Measurements from ENCODE around the gene SMARCAL1. TPM values are rescaled to one million over a fixed set of nuclear protein-coding genes. Genes with fewer than 3 reads are reported as not detected.

Gene SMARCAL1
- total and polyA plus RNA-seq, 9 of the 15 experiments (the other 6 are each of a cell fraction or from before 2014, with no cell fraction given), result 8.2 to 27.9 (median 12.4) TPM

- TF ChIP-seq SMARCE1 (IDR thresholded peaks at IDR 0.05) (no peak), BCLAF1 (IDR thresholded peaks at IDR 0.05; ENCODE audit: borderline replicate concordance in 1 of 2, control insufficient read depth in 1 of 2, low read depth in 2 of 2, low read length in 1 of 2) (no peak), TCFL5 (CRISPR knock-in tag; conservative IDR thresholded peaks at IDR 0.05) (no peak)
Observed at GRCh38 chr2:216406826-216407225, 5.5 kb upstream of the SMARCAL1 start (continued).

- DNase-seq (ENCODE audit: extremely low read depth in 1 of 4, low spot score in 3 of 4) (peak in 1 of 4 experiments; percentile 34), FAIRE-seq (no peak), ATAC-seq (peak; percentile 29)
- no peak overlapping the region for H3K4me2 ChIP-seq (ENCODE audit: insufficient read depth, low read length)
- BruUV-seq (replicated peaks), result no TSS peak
- H3K79me2 ChIP-seq (ENCODE audit: control insufficient read depth, insufficient read depth, low read length), result peaks cover 13% of the 10 kb centered on the region
- intact Hi-C loops (cut with micrococcal nuclease) (loop anchor here (2.0 kb wide), 1 partner anchor 256 kb away; no protein-coding TSS in a partner anchor), in situ Hi-C loops (cut with MboI) (no loop called here)
- no peak overlapping the region for H2AFZ ChIP-seq (ENCODE audit: low read depth, low read length)
- no peaks in the 10 kb centered on the region for H4K20me1 ChIP-seq (replicated peaks; ENCODE audit: control insufficient read depth, insufficient read depth, low read length)
- CTCF ChIA-PET (ENCODE audit: low intra/inter-chr PET ratio), result no interaction called here
- no peak overlapping the region for H3K9ac ChIP-seq (ENCODE audit: insufficient read depth in 1 of 2, low read depth in 2 of 2, low read length in 2 of 2)
- no peaks in the 10 kb centered on the region for H3K36me3 ChIP-seq (ENCODE audit: control insufficient read depth, insufficient read depth, low read length)
- 27% methylated on average over 9 of the region's 11 CpGs for WGBS (ENCODE audit: insufficient coverage, low coverage, missing lambda C conversion rate)
- H3K9me1 ChIP-seq (ENCODE audit: control insufficient read depth, insufficient read depth, low read length), result no peaks in the 10 kb centered on the region
- H3K9me3 ChIP-seq (replicated peaks; ENCODE audit: control insufficient read depth, insufficient read depth, low read depth, low read length), result no peaks in the 10 kb centered on the region
- POLR2A ChIA-PET, result no interaction called here
- H3K4me1 ChIP-seq (replicated peaks in 1 of 2; ENCODE audit: control insufficient read depth in 2 of 2, insufficient read depth in 2 of 2, low read length in 2 of 2), result peaks cover 2 to 5% of the 10 kb centered on the region in 2 experiments; a peak in 3 of 5 replicates
- H3K4me3 ChIP-seq, result no peak overlapping the region
- H3K27me3 ChIP-seq (ENCODE audit: control insufficient read depth in 2 of 2, insufficient read depth in 2 of 2, low read length in 2 of 2), result peaks cover 2 to 10% of the 10 kb centered on the region in 2 experiments; a peak in 3 of 5 replicates
- H3K27ac ChIP-seq (ENCODE audit: extremely low read depth, low read depth, low read length), result no peak overlapping the region
- TF ChIP-seq IRF1 (CRISPR knock-in tag; IDR thresholded peaks at IDR 0.05; ENCODE audit: borderline replicate concordance), result no peak
- peak in 1 of 2 experiments; percentile 82; a peak in 2 of 4 replicates for TF ChIP-seq SRF (CRISPR knock-in tag; IDR thresholded peaks at IDR 0.05)
- TF ChIP-seq, protein P1, sequence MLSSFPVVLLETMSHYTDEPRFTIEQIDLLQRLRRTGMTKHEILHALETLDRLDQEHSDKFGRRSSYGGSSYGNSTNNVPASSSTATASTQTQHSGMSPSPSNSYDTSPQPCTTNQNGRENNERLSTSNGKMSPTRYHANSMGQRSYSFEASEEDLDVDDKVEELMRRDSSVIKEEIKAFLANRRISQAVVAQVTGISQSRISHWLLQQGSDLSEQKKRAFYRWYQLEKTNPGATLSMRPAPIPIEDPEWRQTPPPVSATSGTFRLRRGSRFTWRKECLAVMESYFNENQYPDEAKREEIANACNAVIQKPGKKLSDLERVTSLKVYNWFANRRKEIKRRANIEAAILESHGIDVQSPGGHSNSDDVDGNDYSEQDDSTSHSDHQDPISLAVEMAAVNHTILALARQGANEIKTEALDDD (IDR thresholded peaks at IDR 0.05), result no peak
- no peak for TF ChIP-seq NFE2L1 (tag; IDR thresholded peaks at IDR 0.05; ENCODE audit: borderline replicate concordance, low read depth)
- TF ChIP-seq ZSCAN29 (IDR thresholded peaks at IDR 0.05), result no peak
- TF ChIP-seq GABPB1 (CRISPR knock-in tag; IDR thresholded peaks at IDR 0.05), result no peak
Observed at GRCh38 chr2:216408426-216409290, 3.6 kb upstream of the SMARCAL1 start.

Data from K562 (cell line).